ENCODE results near the gene FAM200C.
A peak's percentile ranks its signal among the peaks of the same experiment; 100 is the strongest.

Gene FAM200C

DNA sequence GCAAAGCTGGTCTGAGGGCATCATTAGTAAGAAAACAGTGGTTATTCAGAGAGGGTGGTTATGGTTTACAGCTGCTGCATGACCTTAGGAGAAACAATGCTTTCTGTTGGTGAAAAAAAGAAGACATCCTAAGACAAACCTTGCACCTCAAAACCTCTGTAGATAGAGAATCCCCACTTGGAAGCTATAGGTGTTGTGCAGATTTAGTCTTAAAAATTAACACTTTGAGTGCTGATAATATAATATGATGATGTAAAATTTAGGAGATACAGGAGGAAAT lies 20.4 kb upstream of the FAM200C start:
- H3K4me3 ChIP-seq (ENCODE audit: low read depth, low read length): no peak overlapping the region
- no peak for DNase-seq (ENCODE audit: low read depth)
- TF ChIP-seq, protein P1, sequence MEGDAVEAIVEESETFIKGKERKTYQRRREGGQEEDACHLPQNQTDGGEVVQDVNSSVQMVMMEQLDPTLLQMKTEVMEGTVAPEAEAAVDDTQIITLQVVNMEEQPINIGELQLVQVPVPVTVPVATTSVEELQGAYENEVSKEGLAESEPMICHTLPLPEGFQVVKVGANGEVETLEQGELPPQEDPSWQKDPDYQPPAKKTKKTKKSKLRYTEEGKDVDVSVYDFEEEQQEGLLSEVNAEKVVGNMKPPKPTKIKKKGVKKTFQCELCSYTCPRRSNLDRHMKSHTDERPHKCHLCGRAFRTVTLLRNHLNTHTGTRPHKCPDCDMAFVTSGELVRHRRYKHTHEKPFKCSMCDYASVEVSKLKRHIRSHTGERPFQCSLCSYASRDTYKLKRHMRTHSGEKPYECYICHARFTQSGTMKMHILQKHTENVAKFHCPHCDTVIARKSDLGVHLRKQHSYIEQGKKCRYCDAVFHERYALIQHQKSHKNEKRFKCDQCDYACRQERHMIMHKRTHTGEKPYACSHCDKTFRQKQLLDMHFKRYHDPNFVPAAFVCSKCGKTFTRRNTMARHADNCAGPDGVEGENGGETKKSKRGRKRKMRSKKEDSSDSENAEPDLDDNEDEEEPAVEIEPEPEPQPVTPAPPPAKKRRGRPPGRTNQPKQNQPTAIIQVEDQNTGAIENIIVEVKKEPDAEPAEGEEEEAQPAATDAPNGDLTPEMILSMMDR (IDR thresholded peaks at IDR 0.05; ENCODE audit: control insufficient read depth, extremely low read depth, insufficient read depth): no peak

DNA sequence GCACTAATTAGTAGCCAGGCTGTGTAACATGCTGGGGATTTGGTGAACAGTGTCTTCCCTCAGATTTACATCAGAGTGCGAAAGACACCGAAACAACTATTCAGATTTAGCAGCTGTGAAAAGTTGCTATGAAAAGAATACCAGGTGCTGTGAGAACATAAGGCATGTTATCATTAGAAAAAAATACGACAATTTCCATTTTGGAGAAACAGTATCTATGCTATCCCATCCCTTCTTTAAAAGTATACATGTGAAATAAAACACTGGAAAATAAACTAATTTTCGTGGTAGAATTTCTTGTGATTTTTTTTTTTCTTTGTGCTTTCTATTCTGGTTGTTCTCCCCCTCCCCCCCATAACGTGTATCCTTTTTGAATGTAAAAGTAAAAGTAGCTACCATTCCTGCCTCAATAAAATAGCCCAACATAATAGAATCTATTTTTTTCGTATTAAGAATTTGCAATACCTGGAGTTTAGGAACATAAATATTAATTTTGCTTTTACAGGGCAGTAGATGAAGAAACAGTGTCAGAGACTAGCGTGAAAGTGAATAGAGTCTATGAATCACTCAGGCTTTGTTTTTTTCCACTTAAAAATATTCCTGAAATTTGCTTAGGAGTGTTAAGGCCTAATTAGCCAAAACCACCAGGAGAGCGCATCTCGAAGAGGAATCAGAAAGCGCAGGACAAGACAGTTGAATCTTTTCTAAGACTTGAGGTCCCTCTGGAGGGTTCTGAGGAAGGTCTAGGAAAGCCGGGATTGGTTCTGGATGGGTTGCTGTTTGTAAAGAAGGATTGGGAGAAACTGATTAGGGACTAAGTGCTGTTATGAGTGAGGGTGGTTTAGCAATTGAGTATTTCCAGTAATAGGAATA lies 19.8 kb upstream of the FAM200C start:
- no peak for DNase-seq (ENCODE audit: low read depth)
- H3K4me3 ChIP-seq (ENCODE audit: low read depth, low read length): peak overlapping the region; percentile 98
- TF ChIP-seq, protein P1 (IDR thresholded peaks at IDR 0.05; ENCODE audit: control insufficient read depth, extremely low read depth, insufficient read depth): no peak

DNA sequence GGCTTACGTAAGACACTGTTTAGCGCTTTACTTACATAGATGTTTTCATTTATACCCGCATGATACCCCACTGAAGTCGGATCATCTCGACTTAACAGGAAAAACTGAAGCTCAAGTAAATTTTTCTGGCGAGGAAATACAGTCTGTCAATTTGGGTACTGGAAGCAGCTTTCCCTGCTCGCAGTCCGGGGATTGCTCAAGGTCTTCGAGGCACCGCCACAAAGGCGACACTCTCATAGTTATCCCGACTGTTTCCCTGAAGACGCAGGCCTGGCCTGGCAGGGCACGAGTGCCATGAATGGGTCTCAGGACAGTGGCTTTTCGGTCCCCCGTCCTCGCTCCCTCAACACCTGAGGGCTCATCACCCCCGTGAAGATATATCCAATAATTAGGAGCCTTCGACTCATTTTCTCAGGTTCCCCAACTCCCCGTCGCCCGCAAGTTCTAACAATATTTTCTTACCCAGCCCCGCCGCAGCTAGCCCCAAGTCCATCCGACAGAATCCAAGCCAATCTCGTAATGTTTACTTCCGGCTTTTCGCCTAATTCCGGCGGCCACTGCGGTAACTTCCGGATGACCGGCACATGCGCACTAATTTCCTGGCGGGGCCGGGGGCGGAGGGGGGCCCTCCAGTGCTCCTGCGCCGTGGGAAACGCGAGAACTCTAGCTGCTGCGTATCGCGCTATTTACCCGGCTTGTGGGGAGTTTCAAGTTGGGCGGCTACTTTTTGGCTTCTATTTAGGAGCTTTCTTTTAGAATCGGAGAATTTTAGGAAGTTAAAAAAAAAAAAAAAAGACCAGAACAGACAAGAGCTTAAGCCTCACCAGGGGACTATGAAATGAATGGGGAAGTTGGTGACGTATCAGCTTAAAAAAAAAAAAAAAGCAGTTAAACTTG lies 19.0 kb upstream of the FAM200C start, which contains the start of gene SLU7:
TSS of gene SLU7 (minus strand) at position 521 of the 897 bp plus-strand sequence. CDS start 3,787 bp downstream, outside the sequence.
- TF ChIP-seq, protein P1 (IDR thresholded peaks at IDR 0.05; ENCODE audit: control insufficient read depth, extremely low read depth, insufficient read depth): no peak
- peak within 1 kb of the TSS; percentile 98 for H3K4me3 ChIP-seq (ENCODE audit: low read depth, low read length)
- DNase-seq (ENCODE audit: low read depth): peak; percentile 86

DNA sequence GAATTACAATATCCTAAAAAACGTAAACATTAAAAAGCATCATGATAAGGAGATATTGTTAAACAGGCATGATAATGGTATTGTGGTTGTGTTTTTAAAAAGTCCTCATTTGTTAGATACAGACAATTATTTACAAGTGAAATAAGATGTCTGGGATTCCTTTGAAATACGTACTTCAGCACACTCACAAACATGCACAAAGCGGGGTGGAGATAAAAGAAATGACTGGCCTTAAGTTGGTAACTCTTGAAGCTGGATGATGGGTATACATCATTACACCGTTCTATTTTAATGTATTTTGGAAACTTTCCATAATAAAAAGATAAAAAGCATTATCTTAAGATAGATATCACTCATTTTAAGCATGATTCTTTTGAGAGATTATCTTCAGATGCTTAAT lies 1.0 kb downstream of the FAM200C start:
- TF ChIP-seq, protein P1 (IDR thresholded peaks at IDR 0.05; ENCODE audit: control insufficient read depth, extremely low read depth, insufficient read depth): no peak
- DNase-seq (ENCODE audit: low read depth): no peak
- peak overlapping the region; percentile 72 for H3K4me3 ChIP-seq (ENCODE audit: low read depth, low read length)

DNA sequence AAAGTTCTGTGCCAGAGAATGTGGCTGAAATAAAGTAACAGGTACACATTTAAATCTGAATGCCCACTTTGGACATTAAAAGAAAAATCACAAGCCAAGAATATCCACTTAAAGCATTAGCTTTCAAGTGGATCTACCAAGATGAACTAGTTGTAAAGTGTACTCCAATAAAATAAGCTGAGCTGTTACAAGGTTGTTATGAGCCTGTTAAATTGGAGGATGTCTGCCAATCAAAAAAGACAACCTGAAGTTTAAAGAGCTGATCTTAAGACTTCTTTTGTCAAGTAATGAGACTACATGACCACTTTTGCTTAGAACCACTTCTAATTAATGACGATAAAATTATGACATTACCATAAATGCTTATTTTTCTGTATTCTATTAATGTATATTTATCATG lies 2.4 kb downstream of the FAM200C start:
- no peak overlapping the region for H3K4me3 ChIP-seq (ENCODE audit: low read depth, low read length)
- TF ChIP-seq, protein P1 (IDR thresholded peaks at IDR 0.05; ENCODE audit: control insufficient read depth, extremely low read depth, insufficient read depth): no peak
- peak; percentile 56 for DNase-seq (ENCODE audit: low read depth)

DNA sequence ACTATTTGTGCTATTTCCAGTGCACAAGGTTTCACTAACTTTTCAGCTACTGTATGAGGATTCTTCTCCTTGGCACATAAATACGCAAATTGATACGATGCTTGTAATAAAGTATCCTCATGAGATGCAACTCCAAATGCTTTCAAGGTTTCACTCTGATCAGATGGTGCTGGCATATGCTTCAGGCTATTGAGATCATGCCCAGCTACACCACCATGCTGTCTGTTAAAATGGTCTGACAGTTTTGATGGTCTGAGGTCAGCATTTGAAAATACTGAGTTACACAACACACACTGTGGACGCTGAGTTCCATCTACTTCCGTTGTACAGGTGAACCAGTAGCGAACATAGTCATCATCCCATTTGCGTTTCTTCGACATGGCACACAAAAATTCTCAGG lies 4.7 kb downstream of the FAM200C start:
- no peak overlapping the region for H3K4me3 ChIP-seq (ENCODE audit: low read depth, low read length)
- TF ChIP-seq, protein P1 (IDR thresholded peaks at IDR 0.05; ENCODE audit: control insufficient read depth, extremely low read depth, insufficient read depth): no peak
- DNase-seq (ENCODE audit: low read depth): no peak
